ENCODE results near the gene WIPI1. TPM values are rescaled to one million over a fixed set of nuclear protein-coding genes. Genes with fewer than 3 reads are reported as not detected.
"Not testable (repeated sequence)": the region's sequence is repeated elsewhere in the genome, so short reads cannot be mapped to it uniquely, and the experiment has no call there.

Gene WIPI1
- total RNA-seq, 8 experiments from 2014 or later, result 11.7 to 82.8 (median 39.1) TPM

GRCh38 chr17:68421486-68421885, 35.8 kb downstream of the WIPI1 start:
- no peak for ATAC-seq (replicated peaks in 6 of 8)
- 60 to 100% (median 85%) methylated on average over 1 to 9 of the region's 9 CpGs; no CpG with 5 or more reads in 1 of the 10 experiments for WGBS, 10 experiments
- H3K4me3 ChIP-seq, result no peak overlapping the region
- H3K27ac ChIP-seq, result no peak overlapping the region
- in situ Hi-C loops (cut with MboI; ENCODE audit: low pct_unique_long_range_greater_than_20kb in 2 of 9, low sequenced_read_pairs in 9 of 9, unreplicated experiment in 9 of 9), result no loop called here
- H3K4me1 ChIP-seq (replicated peaks in 1 of 2), result no peaks in the 10 kb centered on the region

- no peaks in the 10 kb centered on the region for H3K4me1 ChIP-seq (replicated peaks in 1 of 2)
- H3K27ac ChIP-seq, result no peak overlapping the region
- in situ Hi-C loops (cut with MboI; ENCODE audit: low pct_unique_long_range_greater_than_20kb in 2 of 9, low sequenced_read_pairs in 9 of 9, unreplicated experiment in 9 of 9), result no loop called here
- no peak for ATAC-seq (replicated peaks in 6 of 8)
- H3K4me3 ChIP-seq, result no peak overlapping the region
- 80 to 100% (median 93%) methylated on average over 1 to 10 of the region's 14 CpGs; no CpG with 5 or more reads in 3 of the 10 experiments for WGBS, 10 experiments
Measured at GRCh38 chr17:68420065-68420464, 37.2 kb downstream of the WIPI1 start.

GRCh38 chr17:68418876-68419275, 38.4 kb downstream of the WIPI1 start:
- ATAC-seq (replicated peaks in 6 of 8), result no peak
- in situ Hi-C loops (cut with MboI; ENCODE audit: low pct_unique_long_range_greater_than_20kb in 2 of 9, low sequenced_read_pairs in 9 of 9, unreplicated experiment in 9 of 9), result no loop called here
- no peaks in the 10 kb centered on the region for H3K4me1 ChIP-seq (replicated peaks in 1 of 2)
- WGBS, 10 experiments, result 77 to 100% (median 92%) methylated on average over 1 to 4 of the region's 4 CpGs
- H3K4me3 ChIP-seq, result no peak overlapping the region
- no peak overlapping the region for H3K27ac ChIP-seq

GRCh38 chr17:68417317-68417716, 40.0 kb downstream of the WIPI1 start:
- 83 to 100% (median 96%) methylated on average over 1 to 3 of the region's 3 CpGs; no CpG with 5 or more reads in 3 of the 10 experiments for WGBS, 10 experiments
- no peak overlapping the region for H3K27ac ChIP-seq
- ATAC-seq (replicated peaks in 6 of 8), result no peak
- H3K4me1 ChIP-seq (replicated peaks in 1 of 2), result no peaks in the 10 kb centered on the region
- H3K4me3 ChIP-seq, result no peak overlapping the region
- in situ Hi-C loops (cut with MboI; ENCODE audit: low pct_unique_long_range_greater_than_20kb in 2 of 9, low sequenced_read_pairs in 9 of 9, unreplicated experiment in 9 of 9), result no loop called here

GRCh38 chr17:68414901-68415300, 42.4 kb downstream of the WIPI1 start:
- H3K4me3 ChIP-seq; H3K4me1 ChIP-seq (replicated peaks in 1 of 2); H3K27ac ChIP-seq; ATAC-seq (replicated peaks in 6 of 8); in situ Hi-C loops (cut with MboI; ENCODE audit: low pct_unique_long_range_greater_than_20kb in 2 of 9, low sequenced_read_pairs in 9 of 9, unreplicated experiment in 9 of 9): not testable (repeated sequence)

GRCh38 chr17:68413597-68414560, 43.4 kb downstream of the WIPI1 start:
- H3K4me1 ChIP-seq (replicated peaks in 1 of 2); in situ Hi-C loops (cut with MboI; ENCODE audit: low pct_unique_long_range_greater_than_20kb in 2 of 9, low sequenced_read_pairs in 9 of 9, unreplicated experiment in 9 of 9): not testable (repeated sequence)
- peak overlapping the region; percentile 32 to 87 for H3K27ac ChIP-seq
- peak overlapping the region; percentile 33 to 56 (median 41) for H3K4me3 ChIP-seq
- peak; percentile 17 to 75 (median 57) for ATAC-seq (replicated peaks in 6 of 8)
- 0 to 67% (median 33%) methylated on average over 1 to 6 of the region's 34 CpGs; no CpG with 5 or more reads in 4 of the 10 experiments for WGBS, 10 experiments

GRCh38 chr17:68407656-68408055, 49.6 kb downstream of the WIPI1 start:
- in situ Hi-C loops (cut with MboI; ENCODE audit: low pct_unique_long_range_greater_than_20kb in 2 of 9, low sequenced_read_pairs in 9 of 9, unreplicated experiment in 9 of 9); H3K4me3 ChIP-seq; ATAC-seq (replicated peaks in 6 of 8); H3K27ac ChIP-seq; H3K4me1 ChIP-seq (replicated peaks in 1 of 2): not testable (repeated sequence)
- WGBS, 10 experiments, result 25 to 100% (median 100%) methylated on average over 1 of the region's 1 CpG; no CpG with 5 or more reads in 3 of the 10 experiments

GRCh38 chr17:68403837-68404236, 53.5 kb downstream of the WIPI1 start:
- H3K4me3 ChIP-seq; in situ Hi-C loops (cut with MboI; ENCODE audit: low pct_unique_long_range_greater_than_20kb in 2 of 9, low sequenced_read_pairs in 9 of 9, unreplicated experiment in 9 of 9); H3K27ac ChIP-seq; H3K4me1 ChIP-seq (replicated peaks in 1 of 2); ATAC-seq (replicated peaks in 6 of 8): not testable (repeated sequence)
- WGBS, 10 experiments, result no CpG with 5 or more reads among the region's 5 CpGs

- Histone ChIP-seq H3K4me3 (no peak overlapping the region), H3K4me1 (replicated peaks in 1 of 2) (peaks cover 6 to 7% of the 10 kb centered on the region in 2 donors), H3K27ac (no peak overlapping the region)
- WGBS, 10 experiments, result 21 to 93% (median 86%) methylated on average over 1 of the region's 1 CpG; no CpG with 5 or more reads in 1 of the 10 experiments
- no peak for ATAC-seq (replicated peaks in 6 of 8)
- in situ Hi-C loops (cut with MboI; ENCODE audit: low pct_unique_long_range_greater_than_20kb in 2 of 9, low sequenced_read_pairs in 9 of 9, unreplicated experiment in 9 of 9), result no loop called here
Measured at GRCh38 chr17:68403122-68403521, 54.2 kb downstream of the WIPI1 start.

- Histone ChIP-seq H3K4me3 (no peak overlapping the region), H3K4me1 (replicated peaks in 1 of 2) (peaks cover 6 to 7% of the 10 kb centered on the region in 2 donors), H3K27ac (no peak overlapping the region)
- in situ Hi-C loops (cut with MboI; ENCODE audit: low pct_unique_long_range_greater_than_20kb in 2 of 9, low sequenced_read_pairs in 9 of 9, unreplicated experiment in 9 of 9), result no loop called here
- no peak for ATAC-seq (replicated peaks in 6 of 8)
- 33 to 100% (median 86%) methylated on average over 1 to 6 of the region's 7 CpGs; no CpG with 5 or more reads in 4 of the 10 experiments for WGBS, 10 experiments
Measured at GRCh38 chr17:68401288-68401687, 56.0 kb downstream of the WIPI1 start.

GRCh38 chr17:68400404-68400735, 56.9 kb downstream of the WIPI1 start:
- in situ Hi-C loops (cut with MboI; ENCODE audit: low pct_unique_long_range_greater_than_20kb in 2 of 9, low sequenced_read_pairs in 9 of 9, unreplicated experiment in 9 of 9), result no loop called here
- ATAC-seq (replicated peaks in 6 of 8), result no peak
- H3K4me3 ChIP-seq, result no peak overlapping the region
- peaks cover 6 to 7% of the 10 kb centered on the region in 2 donors for H3K4me1 ChIP-seq (replicated peaks in 1 of 2)
- WGBS, 10 experiments, result 29 to 100% (median 86%) methylated on average over 1 to 4 of the region's 4 CpGs; no CpG with 5 or more reads in 2 of the 10 experiments
- no peak overlapping the region for H3K27ac ChIP-seq

GRCh38 chr17:68399638-68400403, 57.5 kb downstream of the WIPI1 start:
- in situ Hi-C loops (cut with MboI; ENCODE audit: low pct_unique_long_range_greater_than_20kb in 2 of 9, low sequenced_read_pairs in 9 of 9, unreplicated experiment in 9 of 9), result no loop called here
- no peak overlapping the region for H3K27ac ChIP-seq
- H3K4me1 ChIP-seq (replicated peaks in 1 of 2), result peaks cover 6 to 7% of the 10 kb centered on the region in 2 donors
- peak in 2 of 8 experiments; percentile 36 to 52 for ATAC-seq (replicated peaks in 6 of 8)
- H3K4me3 ChIP-seq, result no peak overlapping the region
- 0 to 100% (median 84%) methylated on average over 1 to 12 of the region's 19 CpGs for WGBS, 10 experiments

All from motor neuron (in vitro differentiated cells).